HG03095 (cell line): ENCODE data around the gene DNAH14.
"Not testable (repeated sequence)": the region's sequence is repeated elsewhere in the genome, so short reads cannot be mapped to it uniquely, and the experiment has no call there.

ENCODE experiments used
- ATAC-seq: cut with Tn5 transposase; IDR thresholded peaks from one replicate; pipeline ENCODE4 v1.9.1; 2021; ENCODE audit warnings: moderate library complexity; ENCODE audit not compliant: unreplicated experiment

Gene DNAH14

GRCh38 chr1:224929335-224930237 lies at the start of gene DNAH14:
Gene DNAH14, plus strand, starts transcription at chr1:224929675. Its CDS starts 23,028 bp downstream, at chr1:224952703.
- ATAC-seq, result no peak

DNA sequence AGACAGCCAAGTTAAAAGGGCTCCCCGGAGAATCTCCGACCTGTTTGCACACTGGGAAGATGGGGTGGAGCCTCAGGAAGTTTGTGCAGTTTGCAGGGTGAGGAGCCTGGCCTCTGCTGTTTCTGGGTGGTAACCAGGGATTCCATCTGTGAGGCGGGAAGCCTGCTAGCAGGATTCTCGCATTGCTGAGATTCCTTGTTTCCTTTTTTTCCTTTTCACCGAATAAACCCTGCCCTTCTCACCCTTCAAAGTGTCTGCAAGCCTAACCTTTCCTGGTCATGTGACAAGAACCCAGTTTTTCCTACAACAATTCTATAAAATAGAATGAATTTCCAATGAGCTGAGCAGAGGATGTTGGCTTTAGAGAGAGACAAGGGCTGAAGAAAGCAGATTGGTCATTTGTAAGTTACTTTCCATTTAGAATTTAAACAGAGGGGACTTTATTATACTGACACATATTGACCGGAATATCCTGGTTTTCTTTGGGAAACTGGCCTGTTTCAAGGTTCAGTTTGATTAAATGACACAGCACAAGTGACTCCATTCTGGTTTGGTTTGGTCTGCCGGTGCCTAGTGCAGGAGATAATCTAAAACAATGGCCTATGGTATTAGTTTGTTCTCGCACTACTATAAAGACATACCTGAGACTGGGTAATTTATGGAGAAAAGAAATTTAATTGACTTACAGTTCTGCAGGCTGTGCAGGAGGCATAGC lies 48.7 kb upstream of the DNAH14 start:
- ATAC-seq, result no peak

DNA sequence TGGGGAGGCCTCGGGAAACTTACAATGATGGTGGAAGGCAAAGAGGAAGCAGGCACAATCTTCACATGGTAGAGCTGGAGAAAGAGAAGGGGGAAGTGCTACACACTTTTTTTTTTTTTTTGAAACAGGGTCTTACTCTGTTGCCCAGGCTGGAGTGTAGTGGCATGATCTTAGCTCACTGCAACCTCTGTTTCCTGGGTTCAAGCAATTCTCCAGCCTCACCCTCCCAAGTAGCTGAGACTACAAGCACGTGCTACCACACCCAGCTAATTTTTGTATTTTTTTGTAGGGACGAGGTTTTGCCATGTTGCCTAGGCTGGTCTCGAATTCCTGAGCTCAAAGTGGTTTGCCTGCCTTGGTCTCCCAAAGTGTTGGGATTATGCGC lies 48.2 kb upstream of the DNAH14 start:
- not testable (repeated sequence) for ATAC-seq

DNA sequence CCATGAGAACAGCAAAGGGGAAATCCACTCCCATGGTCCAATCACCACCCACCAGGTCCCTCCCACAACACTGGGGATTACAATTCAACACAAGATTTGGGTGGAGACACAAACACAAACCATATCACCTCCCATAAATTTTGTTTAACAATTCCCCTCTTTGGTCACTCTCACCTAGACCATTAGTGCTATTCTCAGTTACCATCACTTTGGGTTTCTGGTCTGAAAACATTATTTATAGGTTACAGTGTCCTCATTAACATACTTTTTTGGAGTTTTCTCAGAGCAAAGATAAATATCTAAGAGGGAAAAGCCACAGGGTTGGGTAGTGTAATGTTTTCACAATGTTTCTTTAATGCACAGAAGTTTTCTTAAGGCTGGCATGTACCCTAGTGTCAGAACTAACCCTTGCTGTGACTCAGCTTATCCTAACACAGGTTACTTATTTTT lies 47.7 kb upstream of the DNAH14 start:
- no peak for ATAC-seq

- no peak for ATAC-seq
Observed at GRCh38 chr1:224882264-224882663, 47.2 kb upstream of the DNAH14 start.

DNA sequence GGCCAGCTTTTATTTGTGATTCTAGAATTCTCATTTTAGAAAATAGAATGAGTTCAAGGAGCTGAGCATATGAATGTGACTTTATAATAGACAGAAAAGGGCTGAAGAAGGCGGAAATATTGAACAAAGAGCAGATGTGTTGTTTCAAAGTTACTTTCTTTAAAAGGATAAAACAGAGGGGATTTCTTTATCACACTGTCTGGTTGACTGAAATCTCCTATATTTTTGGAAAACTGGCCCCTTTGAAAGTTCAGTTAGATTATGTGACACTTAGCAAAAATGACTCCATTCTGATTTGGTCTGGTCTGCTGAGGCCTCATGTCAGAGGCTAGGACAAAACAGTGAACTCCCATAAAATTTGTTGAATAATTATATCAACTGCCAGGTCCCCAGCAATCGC lies 46.4 kb upstream of the DNAH14 start:
- ATAC-seq, result no peak

DNA sequence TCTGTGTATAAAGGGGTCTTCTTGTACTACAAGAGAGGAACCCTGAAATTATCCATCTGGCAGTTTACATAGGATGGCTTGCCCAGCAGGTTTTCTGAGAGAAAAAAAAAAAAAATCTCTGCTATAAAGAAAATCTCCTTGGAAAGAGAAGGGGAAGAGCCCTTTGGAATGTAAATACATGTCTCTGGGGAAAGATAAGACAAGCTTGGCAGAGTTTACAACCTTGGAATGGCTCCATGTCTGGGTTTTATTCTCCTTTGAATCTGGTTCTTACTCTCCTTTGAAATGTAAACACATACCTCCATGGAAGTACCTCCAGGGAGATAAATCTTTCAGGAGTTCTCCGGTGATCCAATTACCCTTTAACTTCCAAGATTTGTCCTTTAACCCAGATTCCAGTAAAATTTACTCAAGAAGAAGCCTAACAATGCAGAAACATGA lies 45.1 kb upstream of the DNAH14 start:
- ATAC-seq, result no peak

- not testable (repeated sequence) for ATAC-seq
Observed at GRCh38 chr1:224885376-224885775, 44.1 kb upstream of the DNAH14 start.

- ATAC-seq, result no peak
Observed at GRCh38 chr1:224894915-224895314, 34.6 kb upstream of the DNAH14 start.

DNA sequence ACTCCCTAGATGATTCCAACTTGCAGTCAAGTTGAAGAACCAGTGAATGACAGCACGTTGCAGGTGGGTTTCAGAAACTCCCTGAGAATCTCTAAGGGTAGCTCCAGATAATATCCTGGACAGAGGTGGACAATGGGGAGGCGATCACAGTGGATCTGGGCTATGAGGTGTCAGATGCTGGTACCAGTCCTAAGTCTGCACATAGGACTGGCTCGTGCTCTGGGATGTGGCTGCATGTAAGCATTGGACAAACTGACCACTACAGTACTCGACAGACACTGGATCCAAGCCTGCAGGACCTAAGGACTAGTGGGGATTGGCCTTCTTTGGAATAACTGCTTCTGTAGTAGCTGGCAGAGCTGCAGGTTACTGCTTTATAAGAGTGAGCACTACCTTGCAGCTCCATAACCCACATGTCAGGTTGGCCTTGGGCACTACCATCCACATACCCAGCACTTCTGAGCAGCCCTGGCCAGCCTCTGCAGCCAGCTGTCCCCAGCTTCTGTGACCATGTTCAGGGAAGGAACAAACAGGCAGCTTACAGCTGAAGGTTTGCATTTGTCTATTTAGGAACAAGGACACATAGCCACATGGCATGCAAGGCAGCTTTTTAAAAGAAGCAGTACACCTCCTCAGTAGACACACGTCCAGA lies 33.2 kb upstream of the DNAH14 start:
- ATAC-seq, result no peak

GRCh38 chr1:224897529-224898327 lies 31.7 kb upstream of the DNAH14 start:
- ATAC-seq, result no peak

DNA sequence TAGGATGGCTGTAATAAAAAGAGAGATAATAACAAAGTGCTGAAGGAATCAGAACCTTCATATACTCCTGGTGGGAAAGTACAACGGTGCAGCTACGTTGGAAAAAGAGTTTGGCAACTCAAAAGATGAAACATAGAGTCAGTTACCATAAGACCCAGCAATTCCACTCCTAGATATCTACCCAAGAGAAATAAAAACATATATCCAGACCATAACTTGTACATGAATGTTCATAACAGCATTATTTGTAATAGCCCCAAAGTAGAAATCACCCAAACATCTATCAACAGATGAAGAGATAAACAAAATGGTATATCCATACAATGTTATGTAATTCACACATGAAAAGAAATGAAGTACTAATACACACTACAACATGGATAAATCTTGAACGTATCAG lies 30.5 kb upstream of the DNAH14 start:
- ATAC-seq, result no peak

- ATAC-seq, result no peak
Observed at GRCh38 chr1:224900062-224900630, 29.3 kb upstream of the DNAH14 start.

- ATAC-seq, result no peak
Observed at GRCh38 chr1:224901087-224901810, 28.2 kb upstream of the DNAH14 start.

- no peak for ATAC-seq
Observed at GRCh38 chr1:224903955-224904354, 25.5 kb upstream of the DNAH14 start.

DNA sequence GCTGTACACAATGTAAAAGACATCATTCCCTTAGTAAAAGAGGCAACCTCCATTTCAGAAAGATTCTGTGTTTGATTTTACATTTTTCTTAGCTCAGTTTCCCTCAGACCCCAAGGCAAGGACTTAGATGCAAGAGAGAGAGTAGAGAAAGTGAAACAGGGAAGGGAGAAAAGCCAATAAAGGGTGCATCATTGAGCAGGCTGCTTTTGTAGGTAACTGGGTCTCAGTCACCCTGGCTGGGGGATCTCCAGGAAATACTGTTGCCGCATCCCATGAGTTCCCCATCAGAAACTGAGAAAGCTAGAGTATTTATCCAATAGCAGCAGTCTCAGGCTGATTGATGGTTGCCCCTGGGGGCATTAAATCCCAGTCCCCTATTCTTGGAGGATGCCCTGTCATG lies 23.1 kb upstream of the DNAH14 start:
- no peak for ATAC-seq

DNA sequence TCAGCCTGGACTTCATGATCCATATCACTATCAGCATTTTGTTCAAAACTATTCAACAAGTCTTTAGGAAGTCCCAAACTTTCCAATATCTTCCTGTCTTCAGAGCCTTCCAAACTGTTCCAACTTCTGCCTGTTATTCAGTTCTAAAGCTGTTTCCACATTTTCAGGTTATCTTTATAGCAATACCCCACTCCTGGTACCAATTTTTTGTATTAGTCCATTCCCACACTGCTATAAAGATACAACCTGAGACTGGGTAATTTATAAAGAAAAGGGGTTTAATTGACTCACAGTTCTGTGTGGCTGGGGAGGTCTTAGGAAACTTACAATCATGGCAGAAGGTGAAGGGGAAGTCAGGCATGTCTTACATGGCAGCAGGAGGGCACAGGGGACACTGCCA lies 18.3 kb upstream of the DNAH14 start:
- ATAC-seq, result no peak

- ATAC-seq, result no peak
Observed at GRCh38 chr1:224914292-224914900, 15.1 kb upstream of the DNAH14 start.

- no peak for ATAC-seq
Observed at GRCh38 chr1:224919508-224919907, 10.0 kb upstream of the DNAH14 start.
